B cell (primary cell): ENCODE data around the gene TXLNA.
"Not testable (repeated sequence)": the region's sequence is repeated elsewhere in the genome, so short reads cannot be mapped to it uniquely, and the experiment has no call there.

ENCODE experiments used
- CTCF ChIP-seq: fragments of 200-600 bp; IDR thresholded peaks from one replicate; pipeline ENCODE4 v1.8.0; 2022; ENCODE audit warnings: antibody characterized with exemption, mild to moderate bottlenecking
- EZH2 ChIP-seq: IDR thresholded peaks from 2 replicates; pipeline ENCODE4 v1.6.1; 2012; ENCODE audit warnings: borderline replicate concordance, low read depth, mild to moderate bottlenecking, moderate library complexity, low read length; ENCODE audit not compliant: insufficient read depth, poor library complexity, severe bottlenecking

GRCh38 chr1:32133950-32134280 lies 45.6 kb upstream of the TXLNA start:
- TF ChIP-seq EZH2, CTCF: not testable (repeated sequence)
